ENCODE results near the gene KCNJ18. TPM values are rescaled to one million over a fixed set of nuclear protein-coding genes. Genes with fewer than 3 reads are reported as not detected.
"Not testable (repeated sequence)": the region's sequence is repeated elsewhere in the genome, so short reads cannot be mapped to it uniquely, and the experiment has no call there.

The KCNJ18 gene
- total RNA-seq, 1 experiment from 2014 or later, result not detected

DNA sequence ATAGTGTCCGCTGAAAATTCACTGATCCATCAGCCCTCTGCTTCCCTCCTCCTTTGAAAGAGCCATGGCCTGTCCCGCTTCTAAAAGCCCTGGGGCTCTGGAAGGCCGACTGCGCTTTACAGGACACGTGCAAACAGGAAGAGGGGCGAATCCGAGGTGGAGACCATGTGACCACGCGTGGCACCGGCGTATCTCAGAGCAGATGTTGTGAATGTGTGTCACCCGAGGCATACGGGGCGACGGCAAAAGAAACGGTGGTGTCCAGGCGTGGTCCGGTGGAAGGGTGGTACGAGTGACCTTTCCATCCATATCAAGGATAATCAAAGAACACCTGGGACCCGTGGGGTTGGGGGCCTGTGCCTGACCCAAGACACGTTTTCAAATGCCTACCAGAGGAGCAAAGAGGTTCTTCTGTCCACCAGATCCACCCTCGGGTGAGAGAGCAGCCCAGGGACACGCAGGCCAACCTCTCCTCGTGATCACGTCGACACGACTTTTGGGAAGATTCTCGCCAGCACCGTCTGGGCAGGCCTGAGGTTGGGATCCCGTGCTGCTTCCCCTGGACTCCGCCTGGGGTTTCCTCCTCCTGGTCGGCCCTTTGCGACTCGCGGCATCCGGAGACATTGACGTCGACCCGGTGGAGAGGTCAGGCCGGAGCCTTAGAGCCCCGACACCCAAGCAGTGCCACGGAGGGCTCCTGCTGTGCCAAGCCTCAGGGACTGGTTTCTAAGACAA, 7.1 kb upstream of the KCNJ18 start:
- H3K4me1 Mint-ChIP-seq (ENCODE audit: low read depth, unreplicated experiment); intact Hi-C loops (cut with micrococcal nuclease; ENCODE audit: unreplicated experiment); H3K9me3 Mint-ChIP-seq (ENCODE audit: low read depth, unreplicated experiment); H3K4me3 Mint-ChIP-seq (ENCODE audit: low read depth, unreplicated experiment); CTCF ChIA-PET; BruUV-seq (replicated peaks); H3K36me3 Mint-ChIP-seq (ENCODE audit: insufficient read depth, unreplicated experiment); DNase-seq; H3K27ac Mint-ChIP-seq (ENCODE audit: unreplicated experiment); H3K27me3 Mint-ChIP-seq (ENCODE audit: unreplicated experiment): not testable (repeated sequence)

- no peaks in the 10 kb centered on the region for H3K9me3 Mint-ChIP-seq (ENCODE audit: low read depth, unreplicated experiment)
Observed at GRCh38 chr17:21686165-21687015, 5.9 kb upstream of the KCNJ18 start.

GRCh38 chr17:21687136-21687953, 5.0 kb upstream of the KCNJ18 start:
- CTCF ChIA-PET, result no interaction called here
- no peaks in the 10 kb centered on the region for H3K4me1 Mint-ChIP-seq (ENCODE audit: low read depth, unreplicated experiment)
- TF ChIP-seq, protein P1, sequence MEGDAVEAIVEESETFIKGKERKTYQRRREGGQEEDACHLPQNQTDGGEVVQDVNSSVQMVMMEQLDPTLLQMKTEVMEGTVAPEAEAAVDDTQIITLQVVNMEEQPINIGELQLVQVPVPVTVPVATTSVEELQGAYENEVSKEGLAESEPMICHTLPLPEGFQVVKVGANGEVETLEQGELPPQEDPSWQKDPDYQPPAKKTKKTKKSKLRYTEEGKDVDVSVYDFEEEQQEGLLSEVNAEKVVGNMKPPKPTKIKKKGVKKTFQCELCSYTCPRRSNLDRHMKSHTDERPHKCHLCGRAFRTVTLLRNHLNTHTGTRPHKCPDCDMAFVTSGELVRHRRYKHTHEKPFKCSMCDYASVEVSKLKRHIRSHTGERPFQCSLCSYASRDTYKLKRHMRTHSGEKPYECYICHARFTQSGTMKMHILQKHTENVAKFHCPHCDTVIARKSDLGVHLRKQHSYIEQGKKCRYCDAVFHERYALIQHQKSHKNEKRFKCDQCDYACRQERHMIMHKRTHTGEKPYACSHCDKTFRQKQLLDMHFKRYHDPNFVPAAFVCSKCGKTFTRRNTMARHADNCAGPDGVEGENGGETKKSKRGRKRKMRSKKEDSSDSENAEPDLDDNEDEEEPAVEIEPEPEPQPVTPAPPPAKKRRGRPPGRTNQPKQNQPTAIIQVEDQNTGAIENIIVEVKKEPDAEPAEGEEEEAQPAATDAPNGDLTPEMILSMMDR (IDR thresholded peaks at IDR 0.05; ENCODE audit: unreplicated experiment), result no peak
- BruUV-seq (replicated peaks), result no TSS peak
- no peaks in the 10 kb centered on the region for H3K9me3 Mint-ChIP-seq (ENCODE audit: low read depth, unreplicated experiment)
- H3K36me3 Mint-ChIP-seq (ENCODE audit: insufficient read depth, unreplicated experiment), result no peaks in the 10 kb centered on the region
- intact Hi-C loops (cut with micrococcal nuclease; ENCODE audit: unreplicated experiment), result no loop called here
- no peak overlapping the region for H3K27ac Mint-ChIP-seq (ENCODE audit: unreplicated experiment)
- no peak for DNase-seq
- no peaks in the 10 kb centered on the region for H3K27me3 Mint-ChIP-seq (ENCODE audit: unreplicated experiment)
- H3K4me3 Mint-ChIP-seq (ENCODE audit: low read depth, unreplicated experiment), result no peak overlapping the region

More at GRCh38 chr17:21686165-21687015, 5.9 kb upstream of the KCNJ18 start:
- CTCF ChIA-PET, result no interaction called here
- Mint-ChIP-seq H3K4me3 (ENCODE audit: low read depth, unreplicated experiment) (no peak overlapping the region), H3K36me3 (ENCODE audit: insufficient read depth, unreplicated experiment) (no peaks in the 10 kb centered on the region), H3K27ac (ENCODE audit: unreplicated experiment) (no peak overlapping the region), H3K4me1 (ENCODE audit: low read depth, unreplicated experiment) (no peaks in the 10 kb centered on the region), H3K27me3 (ENCODE audit: unreplicated experiment) (no peaks in the 10 kb centered on the region)
- no TSS peak for BruUV-seq (replicated peaks)
- TF ChIP-seq, protein P1 (IDR thresholded peaks at IDR 0.05; ENCODE audit: unreplicated experiment), result no peak
- intact Hi-C loops (cut with micrococcal nuclease; ENCODE audit: unreplicated experiment), result no loop called here
- no peak for DNase-seq

GRCh38 chr17:21688293-21688949, 3.9 kb upstream of the KCNJ18 start:
- Mint-ChIP-seq H3K36me3 (ENCODE audit: insufficient read depth, unreplicated experiment) (no peaks in the 10 kb centered on the region), H3K27me3 (ENCODE audit: unreplicated experiment) (no peaks in the 10 kb centered on the region), H3K9me3 (ENCODE audit: low read depth, unreplicated experiment) (no peaks in the 10 kb centered on the region), H3K27ac (ENCODE audit: unreplicated experiment) (no peak overlapping the region), H3K4me3 (ENCODE audit: low read depth, unreplicated experiment) (no peak overlapping the region), H3K4me1 (ENCODE audit: low read depth, unreplicated experiment) (no peaks in the 10 kb centered on the region)
- no TSS peak for BruUV-seq (replicated peaks)
- CTCF ChIA-PET, result no interaction called here
- TF ChIP-seq, protein P1 (IDR thresholded peaks at IDR 0.05; ENCODE audit: unreplicated experiment), result no peak
- intact Hi-C loops (cut with micrococcal nuclease; ENCODE audit: unreplicated experiment), result no loop called here
- no peak for DNase-seq

Measured in Calu3 (cell line).